Lung (tissue), 12 donors: ENCODE data around the gene SOX2. TPM values are rescaled to one million over a fixed set of nuclear protein-coding genes. Genes with fewer than 3 reads are reported as not detected.

Experiments used
- ATAC-seq: fragments of 200-7000 bp; cut with Tn5 transposase; one replicate; pipeline ENCODE4 v1.9.1; 2020; ENCODE audit warnings: moderate number of reproducible peaks; ENCODE audit not compliant: insufficient read depth, low FRiP score
- DNase-seq, 3 donors: peaks; one replicate each; pipeline ENCODE4 v3.0.0-alpha.2; 2013 to 2017
- H3K27ac ChIP-seq, 2 donors: one replicate each; pipeline ENCODE4 v1.5.1; 2013; ENCODE audit warnings: mild to moderate bottlenecking in 2 of 2, moderate library complexity in 2 of 2, control low read depth in 1 of 2, inconsistent platforms in 1 of 2, low read depth in 1 of 2, low read length in 1 of 2
- H3K27me3 ChIP-seq, 3 donors: one replicate each; pipeline ENCODE4 v1.5.1; 2013; ENCODE audit warnings: low read length in 2 of 3; ENCODE audit not compliant: control insufficient read depth in 3 of 3, insufficient read depth in 3 of 3
- H3K36me3 ChIP-seq, 4 donors: one replicate each; pipeline ENCODE4 v1.5.1; 2013; ENCODE audit warnings: low read length in 4 of 4, mild to moderate bottlenecking in 1 of 4, moderate library complexity in 1 of 4; ENCODE audit not compliant: control insufficient read depth in 4 of 4, insufficient read depth in 4 of 4
- H3K4me1 ChIP-seq, 5 donors: one replicate each; pipeline ENCODE4 v1.5.1; 2013; ENCODE audit warnings: low read length in 5 of 5, mild to moderate bottlenecking in 2 of 5, moderate library complexity in 1 of 5; ENCODE audit not compliant: control insufficient read depth in 5 of 5, insufficient read depth in 5 of 5
- H3K4me3 ChIP-seq: one replicate; pipeline ENCODE4 v1.5.1; 2013; ENCODE audit warnings: mild to moderate bottlenecking, control low read depth, moderate library complexity
- H3K9ac ChIP-seq, 2 donors: one replicate each; pipeline ENCODE4 v1.5.1; 2013; ENCODE audit warnings: low read length in 2 of 2, control low read depth in 1 of 2; ENCODE audit not compliant: insufficient read depth in 1 of 2
- H3K9me3 ChIP-seq, 4 donors: one replicate each; pipeline ENCODE4 v1.5.1; 2013; ENCODE audit warnings: low read length in 3 of 4, mild to moderate bottlenecking in 1 of 4, moderate library complexity in 1 of 4; ENCODE audit not compliant: control insufficient read depth in 4 of 4, insufficient read depth in 3 of 4
- CTCF ChIP-seq: IDR thresholded peaks from 2 replicates; pipeline ENCODE4 v1.5.1; 2012; ENCODE audit warnings: mild to moderate bottlenecking; ENCODE audit errors: control extremely low read depth, extremely low read depth
- WGBS, 2 donors: extraction: QIAGEN DNeasy Blood & Tissue Kit; methylation state at CpG; one replicate each; pipeline ENCODE4 v1.1.7; 2013; 5-methylcytosine and 5-hydroxymethylcytosine counted together
- polyA plus RNA-seq, 2 donors: library from polyadenylated mRNA; stranded (reverse); fragments of 200-250 nt; gene quantifications; one replicate each; pipeline ENCODE4 v1.2.1, GENCODE V29; 2013
- total RNA-seq, 2 donors: library from RNA; depleted of rRNA in 1 of 2; stranded (reverse); fragments of >200 nt in 1 of 2; gene quantifications; one replicate each; pipeline ENCODE4 v1.2.1, GENCODE V29; 2014 to 2021
- donor health status: control.
- donor health status: control.
- donor health status: Bipolar disorder and iron deficiency.
- donor health status: healthy.
- donor health status: DM: yes; HTN: yes; CAD: no.

SOX2 gene
- total and polyA plus RNA-seq, 4 donors: 4.4 to 16.4 (median 7.3) TPM

DNA sequence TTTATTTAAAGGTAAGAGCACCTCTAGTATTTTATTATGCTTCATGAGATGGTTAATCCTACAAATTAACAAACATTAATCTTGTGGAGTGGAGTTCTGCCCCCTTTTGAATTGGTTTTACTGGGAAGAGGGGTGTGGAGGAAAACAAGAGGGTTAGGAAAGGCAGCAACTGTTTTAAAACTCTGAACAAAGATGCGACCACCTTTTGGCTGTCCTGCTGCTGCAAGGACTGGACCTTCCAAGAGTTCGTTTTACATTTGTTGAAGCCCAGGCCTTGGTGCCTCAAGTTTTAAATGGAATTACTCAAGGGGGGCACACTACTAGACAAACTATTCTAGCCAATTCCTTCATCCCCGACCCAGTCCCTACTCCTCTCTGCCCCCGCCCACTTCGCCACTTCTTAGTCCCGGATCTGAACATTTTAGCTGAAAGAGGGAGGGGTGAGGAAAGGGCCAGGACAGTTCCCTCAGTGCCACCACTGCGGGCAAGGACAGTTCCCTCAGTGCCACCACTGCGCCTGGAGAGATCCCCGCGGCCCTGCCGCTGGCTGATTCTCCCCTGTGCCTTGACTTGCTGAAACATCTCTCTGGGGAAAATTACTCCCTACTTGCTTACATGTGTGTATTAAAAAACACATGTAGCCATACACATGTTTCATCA, 11.2 kb downstream of the SOX2 start:
- DNase-seq (no peak), ATAC-seq (no peak)
- Histone ChIP-seq H3K9me3 (peaks cover 0 to 14% (median 0%) of the 10 kb centered on the region in 4 donors), H3K36me3 (no peaks in the 10 kb centered on the region), H3K27me3 (peaks cover 21 to 96% (median 96%) of the 10 kb centered on the region in 3 donors), H3K4me3 (no peak overlapping the region), H3K27ac (no peak overlapping the region), H3K9ac (no peak overlapping the region), H3K4me1 (peaks cover 0 to 14% (median 0%) of the 10 kb centered on the region in 5 donors)
- 17 to 34% methylated on average over 11 of the region's 11 CpGs for WGBS, 2 donors
- no peak for TF ChIP-seq CTCF

- no peaks in the 10 kb centered on the region for H3K36me3 ChIP-seq
- WGBS, 2 donors: 13 to 29% methylated on average over 27 of the region's 27 CpGs
- no peak for TF ChIP-seq CTCF
- H3K9ac ChIP-seq: no peak overlapping the region
- peak in 1 of 3 donors; percentile 12 for DNase-seq
- peaks cover 0 to 14% (median 0%) of the 10 kb centered on the region in 4 donors for H3K9me3 ChIP-seq
- H3K27me3 ChIP-seq: peaks cover 17 to 96% (median 96%) of the 10 kb centered on the region in 3 donors
- H3K4me1 ChIP-seq: peaks cover 0 to 14% (median 0%) of the 10 kb centered on the region in 5 donors
- no peak overlapping the region for H3K4me3 ChIP-seq
- no peak for ATAC-seq
- no peak overlapping the region for H3K27ac ChIP-seq
These were observed 12.0 kb downstream of the SOX2 start for GRCh38 chr3:181723625-181724191.

DNA sequence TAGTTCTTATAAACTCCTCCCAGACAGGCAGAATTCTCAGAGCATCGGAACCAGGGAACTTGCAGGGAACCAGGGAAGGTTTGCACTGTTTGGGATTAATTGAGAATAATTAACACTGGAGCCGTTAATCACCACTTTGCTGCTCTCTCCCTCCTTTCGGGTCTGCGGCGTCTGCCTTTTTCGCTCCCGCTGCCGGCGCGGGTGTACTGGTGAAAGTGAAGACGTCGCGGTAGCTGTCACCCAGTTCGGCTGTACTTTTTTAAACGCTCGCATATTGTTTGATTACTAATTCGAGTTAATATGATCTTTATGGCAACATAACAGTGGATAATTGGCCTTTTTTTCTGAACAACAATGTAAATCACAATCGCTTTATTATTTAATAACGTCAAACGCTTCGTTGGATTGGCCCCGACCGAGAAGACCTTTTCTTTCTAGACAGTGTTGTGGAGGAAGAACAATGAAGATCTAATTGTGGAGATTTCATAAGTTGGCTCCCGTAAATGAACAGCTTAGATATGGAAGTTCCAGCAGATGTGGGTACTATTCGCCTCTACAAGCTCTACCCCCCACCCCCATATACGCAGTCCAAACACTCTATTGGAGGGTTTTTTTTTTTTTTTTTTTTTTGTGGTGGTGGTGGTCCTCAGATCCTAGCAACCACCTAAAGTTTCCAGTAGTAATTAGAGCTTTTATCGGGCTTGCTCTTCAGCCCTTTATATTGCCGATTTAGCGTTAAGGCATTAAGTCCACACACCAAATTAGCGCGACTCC, 12.7 kb downstream of the SOX2 start:
- H3K4me3 ChIP-seq: no peak overlapping the region
- H3K9ac ChIP-seq: no peak overlapping the region
- no peak overlapping the region for H3K27ac ChIP-seq
- DNase-seq (peak in 1 of 3 donors; percentile 23), ATAC-seq (no peak)
- no peaks in the 10 kb centered on the region for H3K36me3 ChIP-seq
- TF ChIP-seq CTCF: no peak
- peaks cover 17 to 98% (median 96%) of the 10 kb centered on the region in 3 donors for H3K27me3 ChIP-seq
- peaks cover 0 to 14% (median 0%) of the 10 kb centered on the region in 5 donors for H3K4me1 ChIP-seq
- peaks cover 0 to 14% (median 0%) of the 10 kb centered on the region in 4 donors for H3K9me3 ChIP-seq
- WGBS, 2 donors: 19 to 38% methylated on average over 31 of the region's 31 CpGs
